ENCODE measurements around the gene CNN1. TPM values are rescaled to one million over a fixed set of nuclear protein-coding genes. Genes with fewer than 3 reads are reported as not detected.

Gene CNN1
- total RNA-seq, 2 donors from 2014 or later: 93.3 to 592 TPM

DNA sequence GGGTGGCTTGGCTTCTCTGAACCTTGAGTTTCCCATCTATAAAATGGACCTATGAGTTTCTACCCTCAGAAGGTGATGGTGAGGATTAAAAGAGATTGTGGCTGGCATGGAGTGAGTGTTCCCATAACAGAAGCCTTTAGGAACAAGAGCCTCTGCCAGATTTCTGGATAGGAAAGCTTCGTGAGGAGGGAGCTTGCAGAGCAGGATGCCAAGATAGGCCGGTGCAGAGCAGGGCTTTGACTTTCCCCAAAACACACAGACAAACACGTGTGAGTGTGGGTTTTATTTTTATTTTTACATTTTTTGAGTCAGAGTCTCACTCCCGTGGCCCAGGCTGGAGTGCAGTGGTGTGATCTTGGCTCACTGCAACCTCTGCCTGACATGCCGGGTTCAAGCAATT lies 3.7 kb upstream of the CNN1 start:
- Histone ChIP-seq H3K36me3 (no peaks in the 10 kb centered on the region), H3K4me3 (no peak overlapping the region), H3K4me1 (peaks cover 0 to 24% of the 10 kb centered on the region in 2 donors), H3K9me3 (no peaks in the 10 kb centered on the region), H3K27ac (peak overlapping the region; percentile 90 to 94), H3K27me3 (no peaks in the 10 kb centered on the region)
- TF ChIP-seq, protein P1, sequence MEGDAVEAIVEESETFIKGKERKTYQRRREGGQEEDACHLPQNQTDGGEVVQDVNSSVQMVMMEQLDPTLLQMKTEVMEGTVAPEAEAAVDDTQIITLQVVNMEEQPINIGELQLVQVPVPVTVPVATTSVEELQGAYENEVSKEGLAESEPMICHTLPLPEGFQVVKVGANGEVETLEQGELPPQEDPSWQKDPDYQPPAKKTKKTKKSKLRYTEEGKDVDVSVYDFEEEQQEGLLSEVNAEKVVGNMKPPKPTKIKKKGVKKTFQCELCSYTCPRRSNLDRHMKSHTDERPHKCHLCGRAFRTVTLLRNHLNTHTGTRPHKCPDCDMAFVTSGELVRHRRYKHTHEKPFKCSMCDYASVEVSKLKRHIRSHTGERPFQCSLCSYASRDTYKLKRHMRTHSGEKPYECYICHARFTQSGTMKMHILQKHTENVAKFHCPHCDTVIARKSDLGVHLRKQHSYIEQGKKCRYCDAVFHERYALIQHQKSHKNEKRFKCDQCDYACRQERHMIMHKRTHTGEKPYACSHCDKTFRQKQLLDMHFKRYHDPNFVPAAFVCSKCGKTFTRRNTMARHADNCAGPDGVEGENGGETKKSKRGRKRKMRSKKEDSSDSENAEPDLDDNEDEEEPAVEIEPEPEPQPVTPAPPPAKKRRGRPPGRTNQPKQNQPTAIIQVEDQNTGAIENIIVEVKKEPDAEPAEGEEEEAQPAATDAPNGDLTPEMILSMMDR (IDR thresholded peaks at IDR 0.05): no peak
- no peak for DNase-seq (ENCODE audit: low spot score)

DNA sequence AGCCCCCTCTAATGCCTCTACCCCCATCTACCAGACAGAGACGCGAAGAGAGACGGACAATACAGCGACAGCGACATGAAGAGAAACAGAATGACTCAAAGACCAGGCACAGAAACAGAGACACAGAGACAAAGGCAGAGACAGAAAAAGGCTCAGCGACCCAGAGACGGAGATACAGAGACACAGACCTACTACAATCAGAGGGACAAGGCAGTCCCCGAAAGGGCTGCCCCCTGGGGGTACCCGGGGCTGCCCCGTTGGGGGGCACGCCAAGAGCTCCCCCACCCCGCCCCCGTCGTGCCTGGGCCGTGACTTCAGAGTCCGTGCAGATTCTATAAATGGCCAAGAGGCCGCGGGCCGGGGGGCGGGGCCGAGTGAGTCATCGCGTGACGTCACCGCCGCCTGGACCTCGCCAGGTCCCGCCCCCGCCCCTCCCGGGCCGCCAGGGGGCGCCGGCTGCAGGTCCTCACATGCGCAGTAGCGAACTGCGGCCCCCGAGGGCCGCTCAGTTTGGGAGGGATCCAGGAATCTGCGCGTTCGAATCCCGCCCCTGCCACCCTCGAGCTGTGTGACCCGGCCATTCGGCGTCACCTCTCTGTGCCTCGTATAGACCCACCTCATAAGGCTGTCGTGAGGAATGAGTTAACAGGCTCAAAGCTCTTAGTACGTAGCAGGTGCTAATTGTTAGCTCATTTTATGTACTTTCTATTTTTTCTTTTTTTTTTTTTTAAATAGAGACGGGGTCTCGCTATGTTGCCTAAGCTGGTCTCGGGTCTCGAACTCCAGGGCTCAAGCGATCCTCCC lies 2.7 kb upstream of the CNN1 start:
- peaks cover 2% of the 10 kb centered on the region for H3K36me3 ChIP-seq
- H3K27me3 ChIP-seq: no peaks in the 10 kb centered on the region
- peak overlapping the region; percentile 27 to 45 for H3K4me3 ChIP-seq
- H3K27ac ChIP-seq: peak overlapping the region; percentile 90 to 94
- H3K9me3 ChIP-seq: no peaks in the 10 kb centered on the region
- TF ChIP-seq, protein P1 (IDR thresholded peaks at IDR 0.05): peak; percentile 78 to 93
- H3K4me1 ChIP-seq: peaks cover 0 to 32% of the 10 kb centered on the region in 2 donors
- peak; percentile 96 for DNase-seq (ENCODE audit: low spot score)

DNA sequence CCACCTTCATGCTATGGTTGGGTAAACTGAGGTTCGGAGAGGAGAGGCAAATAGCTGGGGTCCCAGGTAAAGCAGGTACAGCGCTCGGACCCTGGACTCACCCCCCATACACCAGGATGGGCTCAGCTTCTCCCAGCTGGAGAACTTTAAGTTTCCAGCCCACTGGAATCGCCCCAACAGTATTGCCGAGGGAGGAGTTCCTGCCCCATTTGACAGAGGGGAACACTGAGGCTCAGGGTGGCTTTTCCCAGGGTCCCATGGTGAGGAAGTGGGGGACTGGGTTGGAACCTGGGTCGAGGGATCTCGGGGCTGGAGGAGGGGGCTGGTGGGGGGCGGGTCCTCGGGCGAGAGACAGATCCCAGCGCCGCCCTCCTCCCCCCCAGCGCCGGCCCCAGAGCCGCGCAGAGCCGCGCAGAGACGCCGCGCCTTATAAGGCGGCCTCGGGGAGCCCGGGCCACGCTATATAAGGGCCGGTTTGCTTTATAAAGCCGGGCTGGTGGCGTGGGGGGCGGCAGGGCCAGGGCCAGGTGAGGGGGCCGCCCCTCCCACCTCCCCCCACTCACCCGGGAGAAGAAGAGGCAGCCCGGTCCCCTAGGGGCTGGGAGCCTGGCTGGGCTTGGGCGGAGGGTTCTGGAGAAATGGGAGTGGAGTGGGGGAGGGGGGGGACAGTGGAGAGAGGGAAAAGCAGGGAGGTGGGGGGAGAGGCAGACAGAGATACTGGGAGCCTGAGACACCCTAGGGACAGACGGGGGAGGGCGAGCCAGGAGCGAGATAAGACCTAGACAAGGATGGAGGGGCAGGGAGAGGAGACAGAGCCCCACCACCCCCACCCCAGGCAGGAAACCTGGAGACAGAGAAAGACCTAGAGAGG lies 1.1 kb downstream of the CNN1 start:
- no peaks in the 10 kb centered on the region for H3K9me3 ChIP-seq
- TF ChIP-seq, protein P1 (IDR thresholded peaks at IDR 0.05): no peak
- no peak for DNase-seq (ENCODE audit: low spot score)
- H3K4me3 ChIP-seq: peak overlapping the region; percentile 48 to 60
- peaks cover 0 to 32% of the 10 kb centered on the region in 2 donors for H3K4me1 ChIP-seq
- peak overlapping the region; percentile 87 to 94 for H3K27ac ChIP-seq
- no peaks in the 10 kb centered on the region for H3K27me3 ChIP-seq
- H3K36me3 ChIP-seq: peaks cover 16% of the 10 kb centered on the region

DNA sequence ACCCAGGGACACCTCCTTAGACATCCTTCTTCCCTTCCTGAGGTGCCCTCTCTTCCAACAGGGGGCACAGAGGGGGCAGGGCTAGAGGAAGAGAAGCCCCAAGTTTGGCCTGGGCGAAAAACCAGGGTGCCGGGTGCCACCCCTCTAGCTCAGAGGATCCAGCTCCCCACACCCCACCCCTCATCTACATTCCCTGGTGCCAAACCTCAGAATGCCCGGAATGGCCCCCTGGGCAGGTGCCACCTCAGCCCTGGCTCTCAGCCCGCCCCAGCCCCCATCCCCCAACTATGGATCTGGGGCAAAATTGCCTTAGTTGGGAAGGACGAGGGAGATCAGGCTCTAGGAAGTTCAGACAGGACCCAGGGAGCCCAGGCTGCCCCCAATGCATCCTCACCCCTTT lies 2.0 kb downstream of the CNN1 start:
- peaks cover 0 to 23% of the 10 kb centered on the region in 2 donors for H3K4me1 ChIP-seq

DNA sequence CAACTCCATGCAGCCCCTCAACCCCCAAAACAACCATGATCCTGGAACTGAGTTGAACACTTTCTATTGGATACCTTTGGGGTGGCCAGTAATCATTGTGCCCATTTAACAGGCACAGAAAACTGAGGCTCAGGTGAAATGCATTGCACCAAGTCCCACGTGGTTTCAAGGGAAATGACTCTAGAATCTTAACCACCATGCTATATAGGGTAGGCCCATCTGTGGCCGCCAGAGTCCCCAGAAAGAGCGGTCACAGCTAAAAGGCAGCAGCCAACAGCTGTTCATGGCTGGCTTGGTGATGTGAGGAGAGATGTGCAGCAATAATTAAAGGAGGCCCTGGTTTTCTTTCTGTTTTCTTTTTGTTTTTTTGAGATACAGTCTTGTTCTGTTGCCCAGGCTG lies 2.6 kb downstream of the CNN1 start:
- H3K36me3 ChIP-seq: peaks cover 23% of the 10 kb centered on the region
- no peaks in the 10 kb centered on the region for H3K27me3 ChIP-seq
- TF ChIP-seq, protein P1 (IDR thresholded peaks at IDR 0.05): no peak
- H3K4me3 ChIP-seq: no peak overlapping the region
- no peak overlapping the region for H3K27ac ChIP-seq
- peaks cover 0 to 21% of the 10 kb centered on the region in 2 donors for H3K4me1 ChIP-seq
- DNase-seq (ENCODE audit: low spot score): no peak
- no peaks in the 10 kb centered on the region for H3K9me3 ChIP-seq

More for the DNA sequence above, 2.0 kb downstream of the CNN1 start:
- H3K27me3 ChIP-seq: no peaks in the 10 kb centered on the region
- TF ChIP-seq, protein P1 (IDR thresholded peaks at IDR 0.05): no peak
- no peak for DNase-seq (ENCODE audit: low spot score)
- peak overlapping the region; percentile 48 to 60 for H3K4me3 ChIP-seq
- H3K9me3 ChIP-seq: no peaks in the 10 kb centered on the region
- peaks cover 18% of the 10 kb centered on the region for H3K36me3 ChIP-seq
- peak overlapping the region; percentile 87 to 94 for H3K27ac ChIP-seq
